GM19023 (cell line): ENCODE measurements around the gene GAA.

Experiments
- ATAC-seq: cut with Tn5 transposase; IDR thresholded peaks from one replicate; pipeline ENCODE4 v1.9.1; 2021; ENCODE audit warnings: mild to moderate bottlenecking, moderate library complexity; ENCODE audit not compliant: unreplicated experiment

The GAA gene

GRCh38 chr17:80103449-80104085, 2.2 kb downstream of the GAA start:
- no peak for ATAC-seq

- no peak for ATAC-seq
Observed at GRCh38 chr17:80104321-80104955, 3.1 kb downstream of the GAA start.

GRCh38 chr17:80104956-80105375, 3.6 kb downstream of the GAA start:
- no peak for ATAC-seq

GRCh38 chr17:80105762-80106161, 4.4 kb downstream of the GAA start:
- ATAC-seq = no peak

- ATAC-seq = no peak
Observed at GRCh38 chr17:80106176-80106575, 4.8 kb downstream of the GAA start.

- no peak for ATAC-seq
Observed at GRCh38 chr17:80106751-80107150, 5.4 kb downstream of the GAA start.

- no peak for ATAC-seq
Observed at GRCh38 chr17:80107231-80108021, 6.0 kb downstream of the GAA start.

- ATAC-seq = no peak
Observed at GRCh38 chr17:80108036-80108971, 6.9 kb downstream of the GAA start.

- no peak for ATAC-seq
Observed at GRCh38 chr17:80109066-80109660, 7.8 kb downstream of the GAA start.

- no peak for ATAC-seq
Observed at GRCh38 chr17:80109713-80110446, 8.5 kb downstream of the GAA start.

GRCh38 chr17:80110447-80110812, 9.0 kb downstream of the GAA start:
- ATAC-seq = no peak

- no peak for ATAC-seq
Observed at GRCh38 chr17:80110927-80111701, 9.7 kb downstream of the GAA start.

- ATAC-seq = no peak
Observed at GRCh38 chr17:80111702-80112470, 10.5 kb downstream of the GAA start.

- ATAC-seq = no peak
Observed at GRCh38 chr17:80112471-80113032, 11.2 kb downstream of the GAA start.

GRCh38 chr17:80113033-80113484, 11.7 kb downstream of the GAA start:
- no peak for ATAC-seq

- no peak for ATAC-seq
Observed at GRCh38 chr17:80114758-80115157, 13.4 kb downstream of the GAA start.

GRCh38 chr17:80115159-80115558, 13.8 kb downstream of the GAA start:
- no peak for ATAC-seq
